Measurements from ENCODE around the gene MTHFD1L. TPM values are rescaled to one million over a fixed set of nuclear protein-coding genes. Genes with fewer than 3 reads are reported as not detected.
"Not testable (repeated sequence)": the region's sequence is repeated elsewhere in the genome, so short reads cannot be mapped to it uniquely, and the experiment has no call there.

Gene MTHFD1L
- 10 to 100 TPM in 2 of 4 donors, 1 to 10 TPM in 2; 2.4 to 19.2 (median 8.0) TPM for total RNA-seq

GRCh38 chr6:150865406-150866146, at the start of gene MTHFD1L:
TSS of gene MTHFD1L (plus strand) at chr6:150865702. CDS start at chr6:150865823, 121 bp downstream.
- no peak for DNase-seq
- Histone ChIP-seq H3K27ac (peak within 1 kb of the TSS; percentile 72 to 91 (median 90)), H3K36me3 (no peaks in the 10 kb centered on the region), H3K9me3 (no peaks in the 10 kb centered on the region), H3K4me3 (peak within 1 kb of the TSS; percentile 61 to 83 (median 77)), H3K4me1 (peaks cover 0 to 21% (median 4%) of the 10 kb centered on the region in 3 donors), H3K27me3 (no peaks in the 10 kb centered on the region)
- TF ChIP-seq POLR2A (IDR thresholded peaks at IDR 0.05) = peak in 1 of 4 donors; percentile 26
- TF ChIP-seq CTCF (IDR thresholded peaks at IDR 0.05) = peak; percentile 35 to 68 (median 58)
- intact Hi-C loops (cut with DNase I) = no loop called here
- 0% methylated on average over 3 of the region's 82 CpGs; no CpG with 5 or more reads in 1 of the 2 donors for WGBS, 2 donors

DNA sequence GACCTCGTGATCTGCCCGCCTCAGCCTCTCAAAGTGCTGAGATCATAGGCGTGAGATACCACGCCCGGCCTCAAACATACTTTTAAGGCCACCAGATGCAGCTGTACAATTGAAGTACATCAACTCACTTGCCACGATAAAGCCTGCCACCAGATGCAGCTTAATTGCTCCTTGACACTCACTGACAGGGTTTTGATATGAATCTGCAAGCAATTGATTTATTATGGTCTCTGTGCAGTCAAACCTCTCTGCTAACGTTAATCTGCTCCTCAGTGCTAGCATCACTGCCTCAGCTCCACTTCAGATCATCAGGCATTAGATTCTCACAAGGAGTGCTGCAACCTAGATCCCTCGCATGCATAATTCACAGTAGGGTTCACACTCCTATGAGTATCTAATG, 48.9 kb upstream of the MTHFD1L start:
- H3K27me3 ChIP-seq, DNase-seq, H3K4me3 ChIP-seq, H3K9me3 ChIP-seq, H3K27ac ChIP-seq: not testable (repeated sequence)
- intact Hi-C loops (cut with DNase I) = loop anchor here (5.0 to 10.0 kb wide), 3 partner anchors 132 to 732 kb away; no protein-coding TSS in a partner anchor
- Histone ChIP-seq H3K36me3 (peaks cover 0 to 28% (median 6%) of the 10 kb centered on the region in 3 donors), H3K4me1 (peaks cover 0 to 37% (median 13%) of the 10 kb centered on the region in 3 donors)
- 70 to 78% methylated on average over 7 to 8 of the region's 8 CpGs for WGBS, 2 donors

- Histone ChIP-seq H3K9me3 (no peaks in the 10 kb centered on the region), H3K4me3 (no peak overlapping the region), H3K27me3 (no peaks in the 10 kb centered on the region), H3K27ac (no peak overlapping the region), H3K36me3 (peaks cover 0 to 68% (median 6%) of the 10 kb centered on the region in 3 donors), H3K4me1 (no peaks in the 10 kb centered on the region)
- TF ChIP-seq CTCF (IDR thresholded peaks at IDR 0.05) (no peak), POLR2A (IDR thresholded peaks at IDR 0.05) (no peak)
- 91 to 98% methylated on average over 5 of the region's 5 CpGs for whole genome bisulfite sequencing, 2 donors
- intact Hi-C loops (cut with DNase I) = no loop called here
- no peak for DNase-seq
Measured at GRCh38 chr6:150822932-150823331, 42.6 kb upstream of the MTHFD1L start.

- Histone ChIP-seq H3K27me3 (no peaks in the 10 kb centered on the region), H3K4me3 (no peak overlapping the region), H3K36me3 (peaks cover 0 to 56% (median 7%) of the 10 kb centered on the region in 3 donors), H3K27ac (no peak overlapping the region), H3K9me3 (no peaks in the 10 kb centered on the region), H3K4me1 (no peaks in the 10 kb centered on the region)
- no peak for DNase-seq
- WGBS, 2 donors = 84 to 85% methylated on average over 5 of the region's 5 CpGs
- intact Hi-C loops (cut with DNase I) = no loop called here
- TF ChIP-seq CTCF (IDR thresholded peaks at IDR 0.05) = no peak
- TF ChIP-seq POLR2A (IDR thresholded peaks at IDR 0.05) = no peak
Measured at GRCh38 chr6:150826788-150827187, 38.7 kb upstream of the MTHFD1L start.

GRCh38 chr6:150828107-150828506, 37.4 kb upstream of the MTHFD1L start:
- H3K9me3 ChIP-seq; H3K4me1 ChIP-seq; DNase-seq; H3K27me3 ChIP-seq; H3K27ac ChIP-seq; intact Hi-C loops (cut with DNase I); H3K4me3 ChIP-seq: not testable (repeated sequence)
- 80 to 87% methylated on average over 8 to 9 of the region's 9 CpGs for WGBS, 2 donors
- H3K36me3 ChIP-seq = peaks cover 0 to 48% (median 8%) of the 10 kb centered on the region in 3 donors

- TF ChIP-seq CTCF (IDR thresholded peaks at IDR 0.05) = no peak
- no peak for TF ChIP-seq POLR2A (IDR thresholded peaks at IDR 0.05)
- Histone ChIP-seq H3K4me1 (no peaks in the 10 kb centered on the region), H3K4me3 (no peak overlapping the region), H3K36me3 (peaks cover 0 to 52% (median 8%) of the 10 kb centered on the region in 3 donors), H3K9me3 (no peaks in the 10 kb centered on the region), H3K27ac (no peak overlapping the region), H3K27me3 (no peaks in the 10 kb centered on the region)
- no peak for DNase-seq
- intact Hi-C loops (cut with DNase I) = no loop called here
- WGBS, 2 donors = 89 to 91% methylated on average over 12 to 13 of the region's 13 CpGs
Measured at GRCh38 chr6:150830439-150831165, 34.9 kb upstream of the MTHFD1L start.
